ENCODE results near the gene ITIH4.

Gene ITIH4

GRCh38 chr3:52787246-52787645 is 43.2 kb downstream of the ITIH4 start:
- DNase-seq, result no peak
- ChIA-PET POLR2A (interaction anchor here (0.6 kb wide), 1 partner anchor 1024 kb away, joined by 3 read pairs; no protein-coding TSS in a partner anchor), CTCF (interaction anchor here (0.9 kb wide), 3 partner anchors 10 to 34 kb away, joined by 3 to 5 read pairs (median 3); no protein-coding TSS in a partner anchor)
- no peak overlapping the region for H3K27ac ChIP-seq (ENCODE audit: insufficient read depth in 1 of 2, low read depth in 1 of 2, low read length in 2 of 2, poor library complexity in 1 of 2, severe bottlenecking in 2 of 2)
- H3K36me3 ChIP-seq (ENCODE audit: control insufficient read depth in 4 of 4, insufficient read depth in 4 of 4, low read length in 3 of 4), result no peaks in the 10 kb centered on the region
- H3K4me1 ChIP-seq (ENCODE audit: control extremely low read depth in 1 of 4, control insufficient read depth in 4 of 4, insufficient read depth in 4 of 4, low read length in 3 of 4), result no peaks in the 10 kb centered on the region
- peaks cover 0 to 2% (median 0%) of the 10 kb centered on the region in 5 experiments for H3K27me3 ChIP-seq (replicated peaks in 2 of 5; ENCODE audit: control insufficient read depth in 4 of 5, insufficient read depth in 5 of 5, low read length in 4 of 5)
- no peaks in the 10 kb centered on the region for H3K9me3 ChIP-seq (ENCODE audit: control extremely low read depth in 1 of 5, control insufficient read depth in 4 of 5, insufficient read depth in 2 of 5, low read depth in 1 of 5, low read length in 4 of 5)
- WGBS (ENCODE audit: insufficient coverage), result 94% methylated on average over 4 of the region's 11 CpGs
- H3K4me3 ChIP-seq (ENCODE audit: control insufficient read depth in 1 of 7, extremely low read depth in 1 of 7, insufficient read depth in 4 of 7, low read depth in 2 of 7, low read length in 6 of 7), result no peak overlapping the region

- Histone ChIP-seq H3K27me3 (replicated peaks in 2 of 5; ENCODE audit: control insufficient read depth in 4 of 5, insufficient read depth in 5 of 5, low read length in 4 of 5) (peaks cover 0 to 5% (median 0%) of the 10 kb centered on the region in 5 experiments), H3K4me3 (ENCODE audit: control insufficient read depth in 1 of 7, extremely low read depth in 1 of 7, insufficient read depth in 4 of 7, low read depth in 2 of 7, low read length in 6 of 7) (no peak overlapping the region), H3K27ac (ENCODE audit: insufficient read depth in 1 of 2, low read depth in 1 of 2, low read length in 2 of 2, poor library complexity in 1 of 2, severe bottlenecking in 2 of 2) (no peak overlapping the region), H3K4me1 (ENCODE audit: control extremely low read depth in 1 of 4, control insufficient read depth in 4 of 4, insufficient read depth in 4 of 4, low read length in 3 of 4) (no peaks in the 10 kb centered on the region), H3K9me3 (ENCODE audit: control extremely low read depth in 1 of 5, control insufficient read depth in 4 of 5, insufficient read depth in 2 of 5, low read depth in 1 of 5, low read length in 4 of 5) (no peaks in the 10 kb centered on the region), H3K36me3 (ENCODE audit: control insufficient read depth in 4 of 4, insufficient read depth in 4 of 4, low read length in 3 of 4) (no peaks in the 10 kb centered on the region)
- ChIA-PET CTCF (interaction anchor here (0.9 kb wide), 2 partner anchors 14 to 35 kb away, joined by 3 to 5 read pairs; no protein-coding TSS in a partner anchor), POLR2A (no interaction called here)
- no peak for DNase-seq
- 98% methylated on average over 16 of the region's 19 CpGs for WGBS (ENCODE audit: insufficient coverage)
Observed at GRCh38 chr3:52786330-52787215, 43.9 kb downstream of the ITIH4 start.

GRCh38 chr3:52784931-52785590 is 45.4 kb downstream of the ITIH4 start:
- H3K27me3 ChIP-seq (replicated peaks in 2 of 5; ENCODE audit: control insufficient read depth in 4 of 5, insufficient read depth in 5 of 5, low read length in 4 of 5), result peaks cover 0 to 5% (median 0%) of the 10 kb centered on the region in 5 experiments
- CTCF ChIA-PET, result interaction anchor here (1.1 to 5.1 kb wide), 2 partner anchors 14 to 37 kb away, joined by 3 to 16 read pairs; no protein-coding TSS in a partner anchor
- H3K4me1 ChIP-seq (ENCODE audit: control extremely low read depth in 1 of 4, control insufficient read depth in 4 of 4, insufficient read depth in 4 of 4, low read length in 3 of 4), result no peaks in the 10 kb centered on the region
- H3K9me3 ChIP-seq (ENCODE audit: control extremely low read depth in 1 of 5, control insufficient read depth in 4 of 5, insufficient read depth in 2 of 5, low read depth in 1 of 5, low read length in 4 of 5), result no peaks in the 10 kb centered on the region
- H3K36me3 ChIP-seq (ENCODE audit: control insufficient read depth in 4 of 4, insufficient read depth in 4 of 4, low read length in 3 of 4), result no peaks in the 10 kb centered on the region
- POLR2A ChIA-PET, result no interaction called here
- no peak overlapping the region for H3K4me3 ChIP-seq (ENCODE audit: control insufficient read depth in 1 of 7, extremely low read depth in 1 of 7, insufficient read depth in 4 of 7, low read depth in 2 of 7, low read length in 6 of 7)
- H3K27ac ChIP-seq (ENCODE audit: insufficient read depth in 1 of 2, low read depth in 1 of 2, low read length in 2 of 2, poor library complexity in 1 of 2, severe bottlenecking in 2 of 2), result no peak overlapping the region
- 100% methylated on average over 2 of the region's 5 CpGs for WGBS (ENCODE audit: insufficient coverage)
- DNase-seq, result no peak

GRCh38 chr3:52784021-52784621 is 46.4 kb downstream of the ITIH4 start:
- no peak overlapping the region for H3K27ac ChIP-seq (ENCODE audit: insufficient read depth in 1 of 2, low read depth in 1 of 2, low read length in 2 of 2, poor library complexity in 1 of 2, severe bottlenecking in 2 of 2)
- ChIA-PET CTCF (interaction anchor here (1.2 to 5.1 kb wide), 2 partner anchors 8 to 15 kb away, joined by 3 to 16 read pairs; no protein-coding TSS in a partner anchor), POLR2A (no interaction called here)
- 90% methylated on average over 17 of the region's 18 CpGs for WGBS (ENCODE audit: insufficient coverage)
- H3K9me3 ChIP-seq (ENCODE audit: control extremely low read depth in 1 of 5, control insufficient read depth in 4 of 5, insufficient read depth in 2 of 5, low read depth in 1 of 5, low read length in 4 of 5), result no peaks in the 10 kb centered on the region
- peaks cover 0 to 7% (median 2%) of the 10 kb centered on the region in 4 experiments for H3K4me1 ChIP-seq (ENCODE audit: control extremely low read depth in 1 of 4, control insufficient read depth in 4 of 4, insufficient read depth in 4 of 4, low read length in 3 of 4)
- no peaks in the 10 kb centered on the region for H3K36me3 ChIP-seq (ENCODE audit: control insufficient read depth in 4 of 4, insufficient read depth in 4 of 4, low read length in 3 of 4)
- H3K27me3 ChIP-seq (replicated peaks in 2 of 5; ENCODE audit: control insufficient read depth in 4 of 5, insufficient read depth in 5 of 5, low read length in 4 of 5), result peaks cover 0 to 5% (median 0%) of the 10 kb centered on the region in 5 experiments
- no peak overlapping the region for H3K4me3 ChIP-seq (ENCODE audit: control insufficient read depth in 1 of 7, extremely low read depth in 1 of 7, insufficient read depth in 4 of 7, low read depth in 2 of 7, low read length in 6 of 7)
- no peak for DNase-seq

- 92% methylated on average over 3 of the region's 3 CpGs for WGBS (ENCODE audit: insufficient coverage)
- Histone ChIP-seq H3K27ac (ENCODE audit: insufficient read depth in 1 of 2, low read depth in 1 of 2, low read length in 2 of 2, poor library complexity in 1 of 2, severe bottlenecking in 2 of 2) (no peak overlapping the region), H3K9me3 (ENCODE audit: control extremely low read depth in 1 of 5, control insufficient read depth in 4 of 5, insufficient read depth in 2 of 5, low read depth in 1 of 5, low read length in 4 of 5) (no peaks in the 10 kb centered on the region), H3K27me3 (replicated peaks in 2 of 5; ENCODE audit: control insufficient read depth in 4 of 5, insufficient read depth in 5 of 5, low read length in 4 of 5) (peaks cover 0 to 5% (median 0%) of the 10 kb centered on the region in 5 experiments), H3K36me3 (ENCODE audit: control insufficient read depth in 4 of 4, insufficient read depth in 4 of 4, low read length in 3 of 4) (no peaks in the 10 kb centered on the region), H3K4me1 (ENCODE audit: control extremely low read depth in 1 of 4, control insufficient read depth in 4 of 4, insufficient read depth in 4 of 4, low read length in 3 of 4) (peaks cover 0 to 13% (median 9%) of the 10 kb centered on the region in 4 experiments), H3K4me3 (ENCODE audit: control insufficient read depth in 1 of 7, extremely low read depth in 1 of 7, insufficient read depth in 4 of 7, low read depth in 2 of 7, low read length in 6 of 7) (no peak overlapping the region)
- CTCF ChIA-PET, result interaction anchor here (1.0 to 5.1 kb wide), 3 partner anchors 9 to 37 kb away, joined by 3 to 16 read pairs (median 4); no protein-coding TSS in a partner anchor
- DNase-seq, result no peak
- POLR2A ChIA-PET, result no interaction called here
Observed at GRCh38 chr3:52783211-52783555, 47.3 kb downstream of the ITIH4 start.

- CTCF ChIA-PET, result interaction anchor here (1.0 to 5.1 kb wide), 3 partner anchors 10 to 38 kb away, joined by 3 to 16 read pairs (median 4); no protein-coding TSS in a partner anchor
- peaks cover 0 to 18% (median 12%) of the 10 kb centered on the region in 4 experiments for H3K4me1 ChIP-seq (ENCODE audit: control extremely low read depth in 1 of 4, control insufficient read depth in 4 of 4, insufficient read depth in 4 of 4, low read length in 3 of 4)
- no peaks in the 10 kb centered on the region for H3K9me3 ChIP-seq (ENCODE audit: control extremely low read depth in 1 of 5, control insufficient read depth in 4 of 5, insufficient read depth in 2 of 5, low read depth in 1 of 5, low read length in 4 of 5)
- H3K27ac ChIP-seq (ENCODE audit: insufficient read depth in 1 of 2, low read depth in 1 of 2, low read length in 2 of 2, poor library complexity in 1 of 2, severe bottlenecking in 2 of 2), result no peak overlapping the region
- DNase-seq, result no peak
- no peaks in the 10 kb centered on the region for H3K36me3 ChIP-seq (ENCODE audit: control insufficient read depth in 4 of 4, insufficient read depth in 4 of 4, low read length in 3 of 4)
- WGBS (ENCODE audit: insufficient coverage), result 80% methylated on average over 9 of the region's 12 CpGs
- POLR2A ChIA-PET, result no interaction called here
- peaks cover 0 to 5% (median 0%) of the 10 kb centered on the region in 5 experiments for H3K27me3 ChIP-seq (replicated peaks in 2 of 5; ENCODE audit: control insufficient read depth in 4 of 5, insufficient read depth in 5 of 5, low read length in 4 of 5)
- no peak overlapping the region for H3K4me3 ChIP-seq (ENCODE audit: control insufficient read depth in 1 of 7, extremely low read depth in 1 of 7, insufficient read depth in 4 of 7, low read depth in 2 of 7, low read length in 6 of 7)
Observed at GRCh38 chr3:52782412-52783210, 47.9 kb downstream of the ITIH4 start.

Data from common myeloid progenitor, CD34-positive (primary cell).